HG03066 (cell line): ENCODE results near the gene TBXAS1.

Experiments
- ATAC-seq: cut with Tn5 transposase; IDR thresholded peaks from one replicate; pipeline ENCODE4 v1.9.1; 2021; ENCODE audit warnings: low read depth; ENCODE audit not compliant: unreplicated experiment

TBXAS1 gene

DNA sequence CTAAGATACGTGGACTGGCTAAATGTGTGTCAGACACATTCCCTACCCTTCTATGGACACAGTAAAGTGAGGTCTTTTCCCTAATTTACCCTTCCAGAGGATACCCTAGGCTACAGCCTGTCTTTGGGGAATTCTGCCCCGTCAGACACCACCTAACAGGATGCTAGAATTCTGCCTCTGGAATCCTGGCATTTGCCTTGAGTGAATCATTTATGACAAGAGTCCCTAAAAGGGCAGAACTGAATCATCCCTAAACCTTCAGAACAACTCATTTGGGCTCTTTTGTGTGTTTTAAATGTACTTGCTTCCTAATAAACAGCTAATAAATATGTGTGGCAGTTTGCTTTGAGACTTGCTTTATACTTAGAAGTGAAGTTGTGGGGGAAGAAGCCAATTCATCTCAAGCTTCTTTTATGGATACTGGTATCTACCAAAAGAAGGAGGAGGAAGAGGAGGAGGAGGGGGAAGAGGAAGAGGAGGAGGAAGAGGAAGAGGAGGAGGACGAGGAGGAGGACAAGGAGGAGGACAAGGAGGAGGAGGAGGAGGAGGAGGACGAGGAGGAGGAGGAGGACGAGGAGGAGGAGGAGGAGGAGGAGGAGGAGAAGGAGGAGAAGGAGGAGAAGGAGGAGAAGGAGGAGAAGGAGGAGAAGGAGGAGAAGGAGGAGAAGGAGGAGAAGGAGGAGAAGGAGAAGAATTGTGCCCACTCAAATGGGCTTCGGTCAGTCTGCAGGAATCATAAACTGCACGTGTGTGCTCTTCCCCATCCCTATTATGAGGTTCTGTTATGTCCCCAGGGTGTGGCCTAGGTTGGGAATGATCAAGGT lies 206.5 kb downstream of the TBXAS1 start:
- no peak for ATAC-seq

DNA sequence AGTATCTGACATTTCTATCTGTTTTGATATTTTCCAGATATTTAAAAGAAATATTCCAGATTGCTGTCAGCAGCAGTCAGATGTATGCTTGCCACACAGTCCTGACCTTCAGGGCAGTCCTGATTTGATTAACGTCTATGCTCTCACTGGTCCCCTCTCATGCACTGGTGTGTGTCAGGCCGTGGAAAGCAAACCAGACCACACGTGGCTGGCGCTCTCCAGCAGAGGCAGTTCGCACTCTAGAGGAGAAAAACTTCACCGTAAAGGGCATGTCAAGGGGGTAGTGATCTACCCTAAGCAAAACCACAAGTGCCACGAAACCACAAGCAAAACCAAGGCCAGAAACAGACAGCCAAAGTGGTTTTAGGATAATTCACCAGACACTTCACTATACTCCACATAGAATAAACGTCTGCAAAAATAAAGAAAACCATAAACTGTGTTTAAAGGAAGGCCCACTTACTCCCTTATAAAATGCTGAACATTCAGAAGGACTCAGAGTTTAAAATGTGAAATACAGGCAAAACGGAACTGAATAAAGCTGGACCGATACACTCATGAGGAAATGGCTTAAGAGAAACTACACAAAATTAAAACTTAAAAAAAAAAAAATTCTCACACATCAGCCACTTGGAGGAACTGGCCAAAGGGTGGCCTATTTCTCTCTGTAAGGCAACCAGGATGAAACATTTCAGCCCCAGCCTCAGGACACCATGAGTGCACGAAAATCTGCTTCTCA lies 207.3 kb downstream of the TBXAS1 start:
- ATAC-seq: peak; percentile 83

DNA sequence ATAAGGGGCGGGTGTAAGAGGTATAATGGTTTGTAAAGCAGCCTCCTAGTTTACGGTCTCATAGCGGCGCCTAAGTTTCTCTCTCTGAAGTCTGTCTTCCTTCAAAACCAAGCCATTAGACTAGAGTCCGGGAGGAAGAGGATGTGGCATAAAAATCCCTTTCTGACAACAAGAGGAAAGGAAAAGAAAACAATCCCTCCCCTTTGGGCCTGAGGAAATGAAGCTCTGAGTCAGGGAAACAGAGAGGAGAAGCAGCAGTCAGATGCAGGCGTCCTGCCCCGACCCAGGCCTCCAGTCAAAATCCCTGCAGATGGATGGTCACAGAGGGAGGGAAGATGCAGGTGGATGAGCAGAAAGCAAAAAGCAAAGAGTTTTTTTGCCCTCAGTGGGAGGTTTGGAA lies 210.0 kb downstream of the TBXAS1 start:
- ATAC-seq: no peak

DNA sequence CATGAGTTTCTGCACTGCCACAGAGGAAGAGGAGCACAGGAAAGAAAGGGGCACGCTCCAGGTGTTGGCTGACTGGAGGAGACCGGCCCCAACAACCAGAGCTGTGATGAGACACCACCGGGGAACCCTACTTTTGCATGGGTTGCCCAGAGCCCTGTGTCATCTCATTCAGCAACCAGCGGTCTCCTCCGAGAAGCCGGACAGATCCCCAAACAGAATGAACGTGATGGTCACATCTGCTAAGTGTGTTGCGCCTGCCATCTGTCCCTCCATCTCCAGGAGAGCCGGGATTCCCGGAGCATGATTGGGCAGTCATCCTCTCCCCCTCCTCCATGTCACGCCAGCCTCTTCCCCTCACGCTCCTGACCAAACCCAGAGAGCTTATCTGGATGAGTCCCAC lies 210.8 kb downstream of the TBXAS1 start:
- ATAC-seq: no peak

DNA sequence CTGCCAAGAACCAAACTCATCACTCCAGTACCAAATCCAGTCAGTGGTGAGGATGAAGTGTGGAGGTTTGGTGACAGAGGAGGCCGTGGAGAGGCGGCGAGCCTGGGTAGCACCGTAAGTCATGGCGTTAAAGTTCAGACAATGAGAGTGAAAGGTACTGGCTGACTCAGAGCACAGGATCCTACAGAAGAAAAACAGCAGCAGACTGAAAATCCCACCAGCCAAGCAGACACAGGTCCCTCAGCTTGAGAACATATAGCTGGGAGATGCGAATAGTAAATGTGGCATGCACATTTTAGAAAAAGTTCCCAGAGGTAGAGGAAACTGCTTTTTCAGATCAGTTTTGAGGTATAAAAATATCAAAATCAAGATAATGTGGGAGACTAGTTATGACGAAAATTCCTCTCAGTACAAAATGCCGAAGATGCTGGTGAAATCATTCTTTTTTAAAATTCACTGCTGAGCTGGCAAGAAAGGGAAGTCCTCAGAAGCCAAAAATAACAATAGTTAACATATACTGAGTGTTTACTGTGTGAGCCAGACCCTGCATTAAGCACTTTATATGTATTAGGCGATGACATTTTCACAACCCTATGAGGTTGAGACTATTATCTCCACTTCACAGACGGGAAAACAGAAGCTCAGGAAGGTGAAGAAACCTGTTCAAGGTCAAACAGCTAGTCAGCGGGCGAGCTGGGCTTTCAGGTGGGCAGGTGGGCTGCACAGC lies 212.8 kb downstream of the TBXAS1 start:
- ATAC-seq: no peak

- no peak for ATAC-seq
Measured at GRCh38 chr7:140042386-140042670, 213.3 kb downstream of the TBXAS1 start.

DNA sequence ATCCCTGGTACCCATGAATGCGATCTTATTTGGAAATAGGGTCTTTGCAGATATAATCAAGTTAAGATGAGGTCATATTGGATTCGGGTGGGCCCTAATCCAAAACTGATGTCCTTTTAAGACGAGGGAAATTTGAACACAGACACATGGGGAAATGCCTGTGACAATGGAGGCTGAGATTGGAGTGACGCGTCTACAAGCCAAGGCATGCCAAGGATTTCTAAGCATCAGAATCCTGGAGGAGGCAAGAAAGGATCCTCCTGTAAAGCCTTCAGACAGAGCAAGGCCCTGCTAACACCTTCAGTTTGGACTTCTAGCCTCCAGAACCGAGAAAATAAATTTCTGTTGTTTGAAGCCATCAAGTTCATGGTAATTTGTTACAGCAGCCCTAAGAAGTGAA lies 215.2 kb downstream of the TBXAS1 start:
- ATAC-seq: no peak

DNA sequence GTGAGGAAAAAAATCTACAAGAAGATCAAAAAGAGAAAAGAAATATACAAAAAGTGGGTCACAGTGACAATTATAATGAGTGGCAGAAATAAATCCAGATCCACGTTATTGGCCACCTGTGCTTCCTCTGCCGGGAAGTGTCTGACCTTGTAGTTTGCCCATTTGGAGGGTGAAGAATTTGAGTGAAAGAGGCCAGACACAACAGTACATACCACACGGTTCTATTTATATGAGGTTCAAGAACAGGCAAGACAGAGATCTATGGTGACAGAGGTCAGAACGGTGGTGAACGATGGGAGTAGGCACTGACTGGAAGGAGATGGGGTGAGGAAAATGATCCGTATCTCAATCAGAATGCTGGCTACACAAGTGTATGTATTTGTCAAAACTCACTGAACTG lies 216.6 kb downstream of the TBXAS1 start:
- no peak for ATAC-seq

DNA sequence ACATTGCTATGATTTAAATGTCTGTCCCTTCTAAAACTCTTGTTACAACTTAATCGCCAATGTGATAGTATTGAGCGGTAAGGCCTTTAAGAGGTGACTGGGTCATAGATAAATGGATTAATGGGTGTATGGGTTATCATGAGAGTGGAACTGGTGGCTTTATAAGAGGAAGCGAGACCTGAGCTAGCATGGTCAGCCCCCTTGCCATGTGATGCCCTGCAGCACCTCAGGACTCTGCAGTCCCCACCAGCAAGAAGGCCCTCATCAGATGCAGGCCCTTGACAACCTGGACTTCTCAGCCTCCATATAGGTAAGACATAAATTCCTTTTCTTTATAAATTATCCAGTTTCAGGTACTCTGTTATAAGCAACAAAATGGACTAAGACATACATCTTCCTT lies 218.1 kb downstream of the TBXAS1 start:
- ATAC-seq: no peak

DNA sequence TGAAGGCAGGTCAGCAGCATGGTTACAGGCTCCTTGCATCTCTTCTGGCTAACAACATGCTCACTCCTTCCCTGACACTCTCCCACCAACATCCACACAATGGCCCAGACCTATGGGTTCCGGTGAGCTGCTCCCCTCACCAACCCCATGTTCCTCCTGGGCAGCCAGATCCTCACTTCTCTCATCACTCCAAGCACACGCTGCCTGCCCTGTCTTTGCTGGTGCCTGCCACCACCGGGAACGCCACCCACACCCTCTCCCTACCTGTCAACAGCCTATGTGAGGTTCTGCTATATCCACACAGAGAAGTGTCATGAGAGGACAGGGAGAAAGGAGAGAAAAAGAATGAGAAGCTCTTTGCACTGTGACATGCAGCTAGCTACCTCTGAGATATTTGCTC lies 219.1 kb downstream of the TBXAS1 start:
- ATAC-seq: no peak

- ATAC-seq: no peak
Measured at GRCh38 chr7:140048989-140049338, 219.9 kb downstream of the TBXAS1 start.

GRCh38 chr7:140049339-140050024 lies 220.4 kb downstream of the TBXAS1 start:
- ATAC-seq: no peak

GRCh38 chr7:140050100-140050499 lies 221.0 kb downstream of the TBXAS1 start:
- ATAC-seq: no peak

GRCh38 chr7:140051820-140052219 lies 222.8 kb downstream of the TBXAS1 start:
- ATAC-seq: no peak

DNA sequence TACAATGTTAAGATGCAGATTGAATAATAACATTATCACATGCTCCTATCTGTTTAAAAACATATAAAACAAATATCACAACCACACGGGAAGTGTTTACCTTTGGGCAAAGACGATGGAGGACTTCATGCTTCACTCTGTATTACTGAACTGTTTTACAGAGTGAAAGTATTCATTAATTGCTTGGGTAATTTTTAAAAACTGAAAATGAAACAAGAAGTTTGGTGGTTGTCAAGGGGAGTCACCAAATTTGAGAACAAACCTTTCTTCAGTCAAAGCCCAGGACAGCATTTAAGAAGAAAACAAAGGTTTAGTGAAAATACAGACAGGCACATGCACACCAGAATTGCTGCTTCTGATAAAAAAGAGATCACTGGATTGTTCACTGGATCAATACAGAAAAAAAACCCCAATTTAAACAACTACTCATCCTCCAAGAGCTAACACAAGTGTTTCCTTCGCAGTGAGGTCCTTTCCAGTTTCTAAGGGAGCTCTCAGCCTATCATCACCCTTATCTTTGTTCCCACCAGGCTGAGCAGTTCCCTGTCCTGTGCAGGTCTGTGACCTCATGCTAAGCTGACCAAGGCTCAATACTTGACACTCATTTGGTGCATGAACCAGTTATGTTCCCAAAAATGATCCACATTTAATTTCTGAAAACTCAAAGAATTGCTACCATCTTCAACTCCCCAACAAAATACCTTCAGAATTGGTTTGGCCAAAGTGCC lies 224.9 kb downstream of the TBXAS1 start:
- ATAC-seq: peak; percentile 96

GRCh38 chr7:140054751-140055150 lies 225.7 kb downstream of the TBXAS1 start:
- ATAC-seq: no peak

- no peak for ATAC-seq
Measured at GRCh38 chr7:140055833-140056232, 226.8 kb downstream of the TBXAS1 start.

DNA sequence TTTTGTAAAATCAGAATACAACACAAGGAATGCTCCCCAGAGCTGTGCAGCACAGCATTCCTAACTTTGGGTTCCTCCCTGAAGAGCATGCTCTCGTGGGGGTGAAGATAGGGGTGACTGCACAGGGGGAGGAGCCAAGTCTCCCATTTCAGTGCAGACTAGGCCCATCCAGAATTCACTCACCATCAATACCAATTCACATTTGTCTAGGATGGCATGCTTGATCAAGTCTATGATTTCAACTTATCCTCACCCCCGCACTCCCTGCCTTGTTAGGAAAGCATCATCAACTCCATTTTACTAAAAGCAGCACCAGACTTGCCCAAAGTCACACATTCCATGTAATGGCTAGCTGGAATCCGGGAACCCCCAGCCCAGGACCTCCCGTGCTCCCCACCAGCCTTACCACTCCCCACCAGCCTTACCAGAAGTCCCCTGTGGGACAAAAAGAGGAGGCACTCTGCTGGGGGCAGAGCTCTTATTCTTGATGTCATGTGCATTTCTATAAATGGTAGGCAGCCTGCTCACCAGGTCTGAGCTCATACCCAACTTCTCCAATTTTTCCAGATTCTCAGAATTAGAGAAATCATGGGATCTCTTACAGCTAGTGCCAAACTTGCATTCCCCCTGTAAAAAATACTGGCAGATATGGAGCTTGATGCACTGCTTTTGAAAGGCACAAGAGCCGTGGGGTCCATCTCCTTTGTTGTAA lies 227.5 kb downstream of the TBXAS1 start:
- ATAC-seq: no peak

DNA sequence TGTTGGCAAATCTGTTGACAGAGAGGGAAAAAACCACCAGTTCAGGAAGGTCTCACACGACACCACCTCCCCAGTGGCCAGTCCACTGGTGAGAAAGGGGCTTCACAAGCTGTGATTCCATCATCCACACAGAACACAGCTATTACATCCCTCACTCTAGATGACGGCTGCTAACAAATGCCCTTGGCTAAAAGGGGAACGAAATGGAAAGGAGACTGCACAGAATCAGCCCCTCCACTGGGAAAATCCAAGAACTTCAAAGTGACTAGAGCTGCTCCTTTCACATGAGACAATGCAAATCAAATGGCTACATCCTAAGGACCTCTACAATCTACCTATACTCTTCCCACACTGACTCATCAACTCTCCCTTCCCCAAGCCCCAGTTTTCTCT lies 228.1 kb downstream of the TBXAS1 start:
- ATAC-seq: no peak

GRCh38 chr7:140058517-140058916 lies 229.5 kb downstream of the TBXAS1 start:
- ATAC-seq: no peak
